Measurements from ENCODE around the gene GRM8.

- no peak for TF ChIP-seq CTCF (IDR thresholded peaks at IDR 0.05)
- no peak for TF ChIP-seq POLR2A (IDR thresholded peaks at IDR 0.05)
These were observed 563.7 kb downstream of the GRM8 start for GRCh38 chr7:126689037-126689436.
